ENCODE measurements around the gene E2F3. TPM values are rescaled to one million over a fixed set of nuclear protein-coding genes. Genes with fewer than 3 reads are reported as not detected.

The E2F3 gene
- total RNA-seq, 1 experiment from 2014 or later: 15.4 TPM

DNA sequence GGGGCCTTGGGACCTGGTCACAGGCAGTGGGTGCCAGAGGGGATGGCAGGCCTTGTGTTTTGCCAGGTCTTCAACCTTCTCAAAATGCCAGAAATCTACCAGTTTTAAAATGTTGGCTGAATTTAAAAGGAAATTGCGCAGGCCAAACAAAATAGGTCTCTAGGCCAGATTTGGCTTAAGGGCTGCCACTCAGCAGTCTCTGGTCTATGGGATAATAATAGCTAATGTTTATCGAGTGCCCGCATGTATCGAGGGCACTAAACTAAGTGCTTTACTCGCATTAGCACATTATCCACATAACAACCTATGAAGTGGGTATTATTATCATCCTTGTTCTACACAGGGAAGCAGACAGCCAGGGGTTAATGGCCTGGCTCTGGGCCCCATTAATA is 11.0 kb downstream of the E2F3 start:
- CTCF ChIA-PET: interaction anchor here (1.9 kb wide), 1 partner anchor 8 kb away, joined by 6 read pairs; no protein-coding TSS in a partner anchor
- Mint-ChIP-seq H3K4me3 (ENCODE audit: unreplicated experiment) (no peak overlapping the region), H3K36me3 (ENCODE audit: insufficient read depth, unreplicated experiment) (peaks cover 12% of the 10 kb centered on the region), H3K27me3 (ENCODE audit: insufficient read depth, unreplicated experiment) (no peaks in the 10 kb centered on the region), H3K9me3 (ENCODE audit: unreplicated experiment) (no peaks in the 10 kb centered on the region), H3K4me1 (ENCODE audit: low read depth, unreplicated experiment) (peaks cover 14% of the 10 kb centered on the region), H3K27ac (ENCODE audit: unreplicated experiment) (no peak overlapping the region)
- no peaks in the 10 kb centered on the region for H3K9me3 ChIP-seq
- no peaks in the 10 kb centered on the region for H3K4me1 ChIP-seq
- H3K27me3 ChIP-seq (replicated peaks; ENCODE audit: control insufficient read depth, insufficient read depth, low read length): no peaks in the 10 kb centered on the region
- POLR2A ChIA-PET: no interaction called here
- intact Hi-C loops (cut with micrococcal nuclease; ENCODE audit: unreplicated experiment): no loop called here
- TF ChIP-seq, protein P1, sequence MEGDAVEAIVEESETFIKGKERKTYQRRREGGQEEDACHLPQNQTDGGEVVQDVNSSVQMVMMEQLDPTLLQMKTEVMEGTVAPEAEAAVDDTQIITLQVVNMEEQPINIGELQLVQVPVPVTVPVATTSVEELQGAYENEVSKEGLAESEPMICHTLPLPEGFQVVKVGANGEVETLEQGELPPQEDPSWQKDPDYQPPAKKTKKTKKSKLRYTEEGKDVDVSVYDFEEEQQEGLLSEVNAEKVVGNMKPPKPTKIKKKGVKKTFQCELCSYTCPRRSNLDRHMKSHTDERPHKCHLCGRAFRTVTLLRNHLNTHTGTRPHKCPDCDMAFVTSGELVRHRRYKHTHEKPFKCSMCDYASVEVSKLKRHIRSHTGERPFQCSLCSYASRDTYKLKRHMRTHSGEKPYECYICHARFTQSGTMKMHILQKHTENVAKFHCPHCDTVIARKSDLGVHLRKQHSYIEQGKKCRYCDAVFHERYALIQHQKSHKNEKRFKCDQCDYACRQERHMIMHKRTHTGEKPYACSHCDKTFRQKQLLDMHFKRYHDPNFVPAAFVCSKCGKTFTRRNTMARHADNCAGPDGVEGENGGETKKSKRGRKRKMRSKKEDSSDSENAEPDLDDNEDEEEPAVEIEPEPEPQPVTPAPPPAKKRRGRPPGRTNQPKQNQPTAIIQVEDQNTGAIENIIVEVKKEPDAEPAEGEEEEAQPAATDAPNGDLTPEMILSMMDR (IDR thresholded peaks at IDR 0.05; ENCODE audit: insufficient read depth in 1 of 2, low read depth in 1 of 2, low read length in 1 of 2, severe bottlenecking in 1 of 2, unreplicated experiment in 1 of 2): no peak
- no peak for DNase-seq
- BruUV-seq (replicated peaks): no TSS peak
- H3K4me3 ChIP-seq (ENCODE audit: low read depth, low read length): no peak overlapping the region
- peaks cover 1% of the 10 kb centered on the region; the same call in 1 of the 2 replicates for H3K36me3 ChIP-seq (ENCODE audit: control insufficient read depth, insufficient read depth, low read length)

DNA sequence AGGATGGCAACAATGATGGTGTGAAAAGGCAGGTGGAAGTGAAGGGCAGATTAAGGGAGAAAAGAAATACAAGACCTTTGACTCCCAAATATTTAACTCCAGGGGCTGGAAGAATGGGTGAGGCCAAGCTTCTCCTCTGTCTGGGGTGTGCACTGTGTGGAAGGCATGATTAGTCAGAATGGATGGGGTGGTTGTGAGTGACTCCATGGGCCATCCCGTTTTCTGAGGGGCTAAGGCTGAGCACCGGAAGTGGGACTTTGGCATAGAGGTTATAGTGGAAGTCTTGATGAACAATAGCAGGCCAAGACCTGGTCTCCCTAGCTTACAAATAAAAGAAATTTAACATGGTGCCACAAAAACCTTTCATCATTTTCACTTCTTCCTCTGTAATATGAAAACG is 12.1 kb downstream of the E2F3 start:
- no peak for DNase-seq
- peaks cover 1% of the 10 kb centered on the region; the same call in 1 of the 2 replicates for H3K36me3 ChIP-seq (ENCODE audit: control insufficient read depth, insufficient read depth, low read length)
- no peaks in the 10 kb centered on the region for H3K4me1 ChIP-seq
- ChIA-PET CTCF (interaction anchor here (1.9 kb wide), 1 partner anchor 9 kb away, joined by 6 read pairs; no protein-coding TSS in a partner anchor), POLR2A (interaction anchor here (0.6 kb wide), 1 partner anchor 48 kb away, joined by 3 read pairs; no protein-coding TSS in a partner anchor)
- Mint-ChIP-seq H3K27me3 (ENCODE audit: insufficient read depth, unreplicated experiment) (no peaks in the 10 kb centered on the region), H3K4me1 (ENCODE audit: low read depth, unreplicated experiment) (peaks cover 14% of the 10 kb centered on the region), H3K4me3 (ENCODE audit: unreplicated experiment) (no peak overlapping the region), H3K36me3 (ENCODE audit: insufficient read depth, unreplicated experiment) (peaks cover 12% of the 10 kb centered on the region), H3K9me3 (ENCODE audit: unreplicated experiment) (no peaks in the 10 kb centered on the region), H3K27ac (ENCODE audit: unreplicated experiment) (no peak overlapping the region)
- no TSS peak for BruUV-seq (replicated peaks)
- intact Hi-C loops (cut with micrococcal nuclease; ENCODE audit: unreplicated experiment): no loop called here
- TF ChIP-seq, protein P1 (IDR thresholded peaks at IDR 0.05; ENCODE audit: insufficient read depth in 1 of 2, low read depth in 1 of 2, low read length in 1 of 2, severe bottlenecking in 1 of 2, unreplicated experiment in 1 of 2): no peak
- no peaks in the 10 kb centered on the region for H3K27me3 ChIP-seq (replicated peaks; ENCODE audit: control insufficient read depth, insufficient read depth, low read length)
- no peaks in the 10 kb centered on the region for H3K9me3 ChIP-seq
- no peak overlapping the region for H3K4me3 ChIP-seq (ENCODE audit: low read depth, low read length)

DNA sequence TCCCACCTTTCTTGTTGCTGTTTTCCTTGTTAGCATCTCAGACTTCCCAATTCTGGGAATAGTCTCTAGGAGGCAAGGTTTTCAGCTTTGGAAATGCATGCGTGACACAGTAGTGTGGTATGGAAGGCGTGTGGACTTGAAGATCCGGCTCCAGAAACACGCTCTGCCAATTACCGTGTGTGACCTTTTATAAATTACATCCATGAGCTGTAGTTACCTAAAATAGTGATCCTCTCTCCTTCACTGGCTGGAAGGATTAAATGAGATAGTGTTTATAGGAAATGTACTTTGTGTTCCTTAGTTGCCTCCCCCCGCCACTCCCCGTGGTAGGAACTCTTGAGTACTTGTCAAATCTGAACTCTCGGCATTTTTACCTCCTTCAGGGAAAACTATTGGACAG is 13.0 kb downstream of the E2F3 start:
- no peak overlapping the region for H3K27ac Mint-ChIP-seq (ENCODE audit: unreplicated experiment)
- no peaks in the 10 kb centered on the region for H3K27me3 Mint-ChIP-seq (ENCODE audit: insufficient read depth, unreplicated experiment)
- ChIA-PET POLR2A (no interaction called here), CTCF (no interaction called here)
- TF ChIP-seq, protein P1 (IDR thresholded peaks at IDR 0.05; ENCODE audit: insufficient read depth in 1 of 2, low read depth in 1 of 2, low read length in 1 of 2, severe bottlenecking in 1 of 2, unreplicated experiment in 1 of 2): no peak
- peaks cover 12% of the 10 kb centered on the region for H3K36me3 Mint-ChIP-seq (ENCODE audit: insufficient read depth, unreplicated experiment)
- H3K27me3 ChIP-seq (replicated peaks; ENCODE audit: control insufficient read depth, insufficient read depth, low read length): no peaks in the 10 kb centered on the region
- no peaks in the 10 kb centered on the region for H3K9me3 Mint-ChIP-seq (ENCODE audit: unreplicated experiment)
- H3K9me3 ChIP-seq: no peaks in the 10 kb centered on the region
- H3K4me3 ChIP-seq (ENCODE audit: low read depth, low read length): no peak overlapping the region
- H3K4me1 ChIP-seq: no peaks in the 10 kb centered on the region
- no peak overlapping the region for H3K4me3 Mint-ChIP-seq (ENCODE audit: unreplicated experiment)
- no peak for DNase-seq
- peaks cover 1% of the 10 kb centered on the region; the same call in 1 of the 2 replicates for H3K36me3 ChIP-seq (ENCODE audit: control insufficient read depth, insufficient read depth, low read length)
- H3K4me1 Mint-ChIP-seq (ENCODE audit: low read depth, unreplicated experiment): peaks cover 14% of the 10 kb centered on the region
- no TSS peak for BruUV-seq (replicated peaks)
- intact Hi-C loops (cut with micrococcal nuclease; ENCODE audit: unreplicated experiment): no loop called here

Data from Caco-2 (cell line).